WTC11 (cell line): ENCODE results near the gene DENND4B. TPM values are rescaled to one million over a fixed set of nuclear protein-coding genes. Genes with fewer than 3 reads are reported as not detected.

Source experiments
- ATF1 ChIP-seq: sonication (generic); formaldehyde crosslinking; IDR thresholded peaks from 2 replicates; pipeline ENCODE4 v1.8.1; 2023; ENCODE audit warnings: mild to moderate bottlenecking, moderate library complexity, missing genetic modification reagents
- ATF6 ChIP-seq: sonication (generic); formaldehyde crosslinking; IDR thresholded peaks from 2 replicates; pipeline ENCODE4 v1.8.1; 2023; ENCODE audit warnings: mild to moderate bottlenecking, missing genetic modification reagents
- E2F1 ChIP-seq: sonication (generic); formaldehyde crosslinking; IDR thresholded peaks from 2 replicates; pipeline ENCODE4 v1.8.0; 2022; ENCODE audit warnings: mild to moderate bottlenecking, missing genetic modification reagents
- ELF4 ChIP-seq: sonication (generic); formaldehyde crosslinking; IDR thresholded peaks from 2 replicates; pipeline ENCODE4 v1.8.1; 2022; ENCODE audit warnings: low read depth, mild to moderate bottlenecking, moderate library complexity, missing genetic modification reagents
- ERG ChIP-seq: fragments of 250-450 bp; sonication (Bioruptor Pico); IDR thresholded peaks from 2 replicates; pipeline ENCODE4 v1.8.0; 2021; ENCODE audit warnings: mild to moderate bottlenecking
- FOXP4 ChIP-seq: sonication (generic); formaldehyde crosslinking; IDR thresholded peaks from 2 replicates; pipeline ENCODE4 v1.8.0; 2022; ENCODE audit warnings: mild to moderate bottlenecking, missing genetic modification reagents
- IRF1 ChIP-seq: sonication (generic); formaldehyde crosslinking; IDR thresholded peaks from 2 replicates; pipeline ENCODE4 v1.8.0; 2023; ENCODE audit warnings: missing genetic modification reagents
- JAZF1 ChIP-seq: fragments of 250-450 bp; sonication (Bioruptor Pico); IDR thresholded peaks from 2 replicates; pipeline ENCODE4 v1.9.0; 2021; ENCODE audit warnings: moderate library complexity, mild to moderate bottlenecking, inconsistent platforms
- MAX ChIP-seq: sonication (generic); formaldehyde crosslinking; IDR thresholded peaks from 2 replicates; pipeline ENCODE4 v1.8.0; 2022; ENCODE audit warnings: mild to moderate bottlenecking, missing genetic modification reagents
- MYBL2 ChIP-seq: sonication (generic); formaldehyde crosslinking; IDR thresholded peaks from 2 replicates; pipeline ENCODE4 v1.8.1; 2023; ENCODE audit warnings: mild to moderate bottlenecking, moderate library complexity, missing genetic modification reagents
- NFE2L1 ChIP-seq: sonication (generic); formaldehyde crosslinking; IDR thresholded peaks from 2 replicates; pipeline ENCODE4 v1.8.1; 2023; ENCODE audit warnings: missing genetic modification reagents
- NR2C2 ChIP-seq: sonication (generic); formaldehyde crosslinking; IDR thresholded peaks from 2 replicates; pipeline ENCODE4 v1.8.0; 2022; ENCODE audit warnings: mild to moderate bottlenecking, missing genetic modification reagents
- PRDM15 ChIP-seq: sonication (generic); formaldehyde crosslinking; IDR thresholded peaks from 2 replicates; pipeline ENCODE4 v1.8.0; 2022; ENCODE audit warnings: missing genetic modification reagents
- RORB ChIP-seq: fragments of 250-450 bp; sonication (Bioruptor Pico); IDR thresholded peaks from 2 replicates; pipeline ENCODE4 v1.9.0; 2021; ENCODE audit warnings: mild to moderate bottlenecking
- STAT6 ChIP-seq: sonication (generic); formaldehyde crosslinking; conservative IDR thresholded peaks from 2 replicates; pipeline ENCODE4 v1.8.1; 2023; ENCODE audit warnings: mild to moderate bottlenecking, low read depth, missing genetic modification reagents, moderate library complexity
- TCF7 ChIP-seq: sonication (generic); formaldehyde crosslinking; IDR thresholded peaks from 2 replicates; pipeline ENCODE4 v1.8.0; 2022; ENCODE audit warnings: mild to moderate bottlenecking, low read depth, missing genetic modification reagents, moderate library complexity
- TEAD4 ChIP-seq: sonication (generic); formaldehyde crosslinking; IDR thresholded peaks from 2 replicates; pipeline ENCODE4 v1.8.0; 2022; ENCODE audit warnings: mild to moderate bottlenecking, missing genetic modification reagents
- USF1 ChIP-seq: sonication (generic); formaldehyde crosslinking; IDR thresholded peaks from 2 replicates; pipeline ENCODE4 v1.8.0; 2022; ENCODE audit warnings: mild to moderate bottlenecking, missing genetic modification reagents
- ZBTB43 ChIP-seq: sonication (generic); formaldehyde crosslinking; IDR thresholded peaks from 2 replicates; pipeline ENCODE4 v1.8.1; 2023; ENCODE audit warnings: mild to moderate bottlenecking, missing genetic modification reagents
- ZNF121 ChIP-seq: sonication (generic); formaldehyde crosslinking; IDR thresholded peaks from 2 replicates; pipeline ENCODE4 v1.8.0; 2023; ENCODE audit warnings: missing genetic modification reagents
- ZNF138 ChIP-seq: sonication (generic); formaldehyde crosslinking; conservative IDR thresholded peaks from 2 replicates; pipeline ENCODE4 v1.8.1; 2022; ENCODE audit warnings: mild to moderate bottlenecking, moderate library complexity, missing genetic modification reagents
- ZNF671 ChIP-seq: fragments of 250-450 bp; sonication (Bioruptor Pico); IDR thresholded peaks from 2 replicates; pipeline ENCODE4 v1.8.0; 2021; ENCODE audit warnings: mild to moderate bottlenecking
- total RNA-seq: library from RNA; stranded (reverse); gene quantifications from 3 replicates; pipeline ENCODE4 v1.2.3, GENCODE V29; 2021

The DENND4B gene
- total RNA-seq, 1 experiment from 2014 or later = 93.1 TPM

- TF ChIP-seq IRF1 (CRISPR knock-in tag) = 0 out of 2 replicates have a peak, but pooled peaks have one; percentile 37
- no peak for TF ChIP-seq TCF7 (CRISPR knock-in tag)
- TF ChIP-seq JAZF1 (CRISPR knock-in tag) = no peak
- TF ChIP-seq PRDM15 (CRISPR knock-in tag) = no peak
- no peak for TF ChIP-seq ATF1 (CRISPR knock-in tag)
- TF ChIP-seq NR2C2 = no peak
- 0 out of 2 replicates have a peak, but pooled peaks have one; percentile 32 for TF ChIP-seq E2F1
- TF ChIP-seq ERG = no peak
- no peak for TF ChIP-seq ATF6 (CRISPR knock-in tag)
- TF ChIP-seq FOXP4 (CRISPR knock-in tag) = 0 out of 2 replicates have a peak, but pooled peaks have one; percentile 20
- TF ChIP-seq ELF4 (CRISPR knock-in tag) = no peak
- no peak for TF ChIP-seq ZNF121
- peak; percentile 80 for TF ChIP-seq MAX
- no peak for TF ChIP-seq STAT6 (CRISPR knock-in tag)
- no peak for TF ChIP-seq ZNF138 (CRISPR knock-in tag)
- TF ChIP-seq ZBTB43 = no peak; the same call in 1 of the 2 replicates
- 0 out of 2 replicates have a peak, but pooled peaks have one; percentile 67 for TF ChIP-seq MYBL2
- TF ChIP-seq NFE2L1 (CRISPR knock-in tag) = 0 out of 2 replicates have a peak, but pooled peaks have one; percentile 56
- TF ChIP-seq RORB (CRISPR knock-in tag) = 0 out of 2 replicates have a peak, but pooled peaks have one; percentile 45
- TF ChIP-seq ZNF671 (CRISPR knock-in tag) = peak; percentile 75; the same call in 1 of the 2 replicates
- TF ChIP-seq USF1 (CRISPR knock-in tag) = peak; percentile 45
- 0 out of 2 replicates have a peak, but pooled peaks have one; percentile 47 for TF ChIP-seq TEAD4 (CRISPR knock-in tag)
Measured at GRCh38 chr1:153990468-153991150, 44.1 kb upstream of the DENND4B start, which contains the start of gene RPS27 (continued).
